Panc1 (cell line): Measurements from ENCODE around the gene NTNG2. TPM values are rescaled to one million over a fixed set of nuclear protein-coding genes. Genes with fewer than 3 reads are reported as not detected.

Experiments
- ATAC-seq: fragments of 200-7000 bp; cut with Tn5 transposase; 2 replicates; pipeline ENCODE4 v1.9.1; 2020; ENCODE audit warnings: mild to moderate bottlenecking, moderate library complexity
- BruUV-seq: library from RNA; stranded (reverse); fragments of 400-500 nt; replicated peaks from 2 replicates; lab custom pipeline; 2021; lab: Mats Ljungman, UMichigan
- CTCF ChIA-PET: fragments of 300-600 bp; sonication (Branson Sonifier 250); formaldehyde crosslinking; loops from one replicate; lab custom pipeline; 2022; ENCODE audit warnings: antibody characterized with exemption; lab: Charles Lee
- POLR2A ChIA-PET: fragments of 300-600 bp; sonication (Branson Sonifier 250); formaldehyde crosslinking; loops from one replicate; lab custom pipeline; 2022; ENCODE audit warnings: antibody characterized with exemption; lab: Charles Lee
- DNase-seq: peaks from one replicate; pipeline ENCODE4 v3.0.0-alpha.2; 2010; ENCODE audit warnings: low read depth, low spot score
- H3K27ac ChIP-seq: 2 replicates; pipeline ENCODE4 v1.5.1; 2011; ENCODE audit warnings: mild to moderate bottlenecking, low read length, inconsistent platforms
- H3K27me3 ChIP-seq: fragments of 200-500 bp; sonication (Bioruptor generic); 2 replicates; pipeline ENCODE4 v1.6.0; 2014; ENCODE audit warnings: low read length, inconsistent platforms; ENCODE audit not compliant: control insufficient read depth, insufficient read depth
- H3K36me3 ChIP-seq: fragments of 200-500 bp; sonication (Bioruptor generic); 2 replicates; pipeline ENCODE4 v1.5.1; 2014; ENCODE audit warnings: inconsistent platforms, mild to moderate bottlenecking, low read length, moderate library complexity; ENCODE audit not compliant: control insufficient read depth, insufficient read depth
- H3K4me1 ChIP-seq: 2 replicates; pipeline ENCODE4 v1.5.1; 2011; ENCODE audit warnings: inconsistent platforms, mild to moderate bottlenecking, low read length, moderate library complexity; ENCODE audit not compliant: control insufficient read depth, insufficient read depth
- H3K4me3 ChIP-seq, 2 experiments: 2 replicates each; pipeline ENCODE4 v1.5.1; 2011 to 2012; ENCODE audit warnings: low read depth in 2 of 2, low read length in 2 of 2, mild to moderate bottlenecking in 2 of 2, inconsistent platforms in 1 of 2, moderate library complexity in 1 of 2
- H3K9me3 ChIP-seq: fragments of 200-500 bp; sonication (Bioruptor generic); 2 replicates; pipeline ENCODE4 v1.5.1; 2014; ENCODE audit warnings: low read depth, mild to moderate bottlenecking, inconsistent platforms, low read length, moderate library complexity; ENCODE audit not compliant: control insufficient read depth, insufficient read depth
- POLR2AphosphoS5 ChIP-seq: IDR thresholded peaks from 2 replicates; pipeline ENCODE4 v1.6.1; 2012; ENCODE audit warnings: mild to moderate bottlenecking, low read depth, low read length, moderate library complexity
- SIN3A ChIP-seq: IDR thresholded peaks from 2 replicates; pipeline ENCODE4 v1.6.1; 2012; ENCODE audit warnings: low read depth, mild to moderate bottlenecking, low read length, moderate library complexity, borderline replicate concordance; ENCODE audit not compliant: insufficient read depth
- TCF7L2 ChIP-seq: IDR thresholded peaks from 2 replicates; pipeline ENCODE4 v1.6.1; 2011; ENCODE audit warnings: mild to moderate bottlenecking, low read depth, low read length, inconsistent platforms
- in situ Hi-C: cut with HindIII; loops from 2 replicates; pipeline ENCODE4 v1.10.0; 2016; ENCODE audit warnings: low sequenced_read_pairs, low pct_unique_long_range_greater_than_20kb
- intact Hi-C: fragments of 100-400 bp; cut with micrococcal nuclease; formaldehyde crosslinking; loops from one replicate; pipeline ENCODE4 v1.10.0; 2022; ENCODE audit not compliant: unreplicated experiment
- total RNA-seq: library from RNA; stranded (reverse); gene quantifications from one replicate; pipeline ENCODE4 v1.2.1, GENCODE V29; 2021; ENCODE audit not compliant: unreplicated experiment
- TF ChIP-seq, protein P1 (sequence below), 2 experiments: IDR thresholded peaks; 2 replicates each; pipeline ENCODE4 v1.6.1; 2011 to 2012; ENCODE audit warnings: low read depth in 2 of 2, control low read depth in 1 of 2, low read length in 1 of 2, mild to moderate bottlenecking in 1 of 2, moderate library complexity in 1 of 2; ENCODE audit not compliant: insufficient read depth in 1 of 2
- TF ChIP-seq, protein P2 (sequence below): fragments of 450-650 bp; IDR thresholded peaks from 2 replicates; pipeline ENCODE4 v1.5.1; 2017; ENCODE audit warnings: mild to moderate bottlenecking

The NTNG2 gene
- total RNA-seq, 1 experiment from 2014 or later: 5.1 TPM

DNA sequence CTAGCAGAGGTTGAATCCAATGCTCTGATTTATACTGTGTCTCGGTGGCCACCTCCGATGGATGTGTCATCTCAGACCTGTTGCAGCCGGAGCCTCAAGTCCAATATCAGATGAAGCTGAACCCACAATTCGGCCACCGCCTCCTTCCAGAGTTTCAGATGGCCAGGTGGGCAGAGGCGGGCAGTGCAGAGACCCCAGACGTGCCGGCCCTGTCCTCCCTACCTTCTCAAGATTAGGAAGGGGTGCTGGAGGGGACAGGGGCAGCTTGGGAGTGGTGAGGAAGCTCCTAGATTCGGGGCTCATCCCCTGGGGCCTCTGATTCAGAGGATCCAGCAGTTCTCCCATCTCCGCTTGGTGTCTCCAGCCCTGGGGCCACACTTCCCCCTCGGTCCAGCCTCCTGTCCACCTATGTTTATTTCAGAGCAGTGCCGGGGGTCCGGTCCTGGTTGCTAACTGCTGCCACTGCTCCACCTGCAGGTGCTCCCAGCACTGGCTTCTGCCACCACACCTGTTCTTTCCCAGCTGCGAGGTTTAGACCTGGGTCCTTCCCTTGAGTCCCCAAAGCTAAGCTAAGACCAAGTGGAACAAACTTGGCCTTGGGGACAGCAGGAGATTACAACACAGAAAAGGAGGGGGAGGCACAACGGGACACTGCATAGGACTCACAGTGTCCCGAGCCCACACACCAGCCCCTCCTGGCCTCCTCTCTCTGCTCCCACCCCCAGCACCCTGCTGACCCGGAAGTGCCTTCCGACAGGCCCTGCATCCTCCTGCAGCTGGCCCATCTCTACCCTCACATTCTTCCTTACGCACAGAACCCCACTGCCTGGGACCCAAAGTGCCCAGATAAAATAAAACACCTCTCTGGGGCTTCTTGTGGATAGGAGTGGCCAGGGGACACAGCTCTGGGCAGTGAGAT is 81.6 kb downstream of the NTNG2 start:
- no peaks in the 10 kb centered on the region for H3K36me3 ChIP-seq
- intact Hi-C loops: no loop called here
- DNase-seq (no peak), ATAC-seq (no peak)
- no TSS peak for BruUV-seq
- no peak for TF ChIP-seq SIN3A
- TF ChIP-seq, protein P1, sequence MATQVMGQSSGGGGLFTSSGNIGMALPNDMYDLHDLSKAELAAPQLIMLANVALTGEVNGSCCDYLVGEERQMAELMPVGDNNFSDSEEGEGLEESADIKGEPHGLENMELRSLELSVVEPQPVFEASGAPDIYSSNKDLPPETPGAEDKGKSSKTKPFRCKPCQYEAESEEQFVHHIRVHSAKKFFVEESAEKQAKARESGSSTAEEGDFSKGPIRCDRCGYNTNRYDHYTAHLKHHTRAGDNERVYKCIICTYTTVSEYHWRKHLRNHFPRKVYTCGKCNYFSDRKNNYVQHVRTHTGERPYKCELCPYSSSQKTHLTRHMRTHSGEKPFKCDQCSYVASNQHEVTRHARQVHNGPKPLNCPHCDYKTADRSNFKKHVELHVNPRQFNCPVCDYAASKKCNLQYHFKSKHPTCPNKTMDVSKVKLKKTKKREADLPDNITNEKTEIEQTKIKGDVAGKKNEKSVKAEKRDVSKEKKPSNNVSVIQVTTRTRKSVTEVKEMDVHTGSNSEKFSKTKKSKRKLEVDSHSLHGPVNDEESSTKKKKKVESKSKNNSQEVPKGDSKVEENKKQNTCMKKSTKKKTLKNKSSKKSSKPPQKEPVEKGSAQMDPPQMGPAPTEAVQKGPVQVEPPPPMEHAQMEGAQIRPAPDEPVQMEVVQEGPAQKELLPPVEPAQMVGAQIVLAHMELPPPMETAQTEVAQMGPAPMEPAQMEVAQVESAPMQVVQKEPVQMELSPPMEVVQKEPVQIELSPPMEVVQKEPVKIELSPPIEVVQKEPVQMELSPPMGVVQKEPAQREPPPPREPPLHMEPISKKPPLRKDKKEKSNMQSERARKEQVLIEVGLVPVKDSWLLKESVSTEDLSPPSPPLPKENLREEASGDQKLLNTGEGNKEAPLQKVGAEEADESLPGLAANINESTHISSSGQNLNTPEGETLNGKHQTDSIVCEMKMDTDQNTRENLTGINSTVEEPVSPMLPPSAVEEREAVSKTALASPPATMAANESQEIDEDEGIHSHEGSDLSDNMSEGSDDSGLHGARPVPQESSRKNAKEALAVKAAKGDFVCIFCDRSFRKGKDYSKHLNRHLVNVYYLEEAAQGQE (IDR thresholded peaks at IDR 0.05; ENCODE audit: insufficient read depth in 1 of 2, low read depth in 2 of 2, low read length in 1 of 2): no peak
- TF ChIP-seq, protein P2, sequence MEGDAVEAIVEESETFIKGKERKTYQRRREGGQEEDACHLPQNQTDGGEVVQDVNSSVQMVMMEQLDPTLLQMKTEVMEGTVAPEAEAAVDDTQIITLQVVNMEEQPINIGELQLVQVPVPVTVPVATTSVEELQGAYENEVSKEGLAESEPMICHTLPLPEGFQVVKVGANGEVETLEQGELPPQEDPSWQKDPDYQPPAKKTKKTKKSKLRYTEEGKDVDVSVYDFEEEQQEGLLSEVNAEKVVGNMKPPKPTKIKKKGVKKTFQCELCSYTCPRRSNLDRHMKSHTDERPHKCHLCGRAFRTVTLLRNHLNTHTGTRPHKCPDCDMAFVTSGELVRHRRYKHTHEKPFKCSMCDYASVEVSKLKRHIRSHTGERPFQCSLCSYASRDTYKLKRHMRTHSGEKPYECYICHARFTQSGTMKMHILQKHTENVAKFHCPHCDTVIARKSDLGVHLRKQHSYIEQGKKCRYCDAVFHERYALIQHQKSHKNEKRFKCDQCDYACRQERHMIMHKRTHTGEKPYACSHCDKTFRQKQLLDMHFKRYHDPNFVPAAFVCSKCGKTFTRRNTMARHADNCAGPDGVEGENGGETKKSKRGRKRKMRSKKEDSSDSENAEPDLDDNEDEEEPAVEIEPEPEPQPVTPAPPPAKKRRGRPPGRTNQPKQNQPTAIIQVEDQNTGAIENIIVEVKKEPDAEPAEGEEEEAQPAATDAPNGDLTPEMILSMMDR: no peak
- TF ChIP-seq POLR2AphosphoS5: no peak
- no peak for TF ChIP-seq TCF7L2
- no peak overlapping the region for H3K27ac ChIP-seq
- no peak overlapping the region for H3K4me3 ChIP-seq
- POLR2A ChIA-PET: no interaction called here
- CTCF ChIA-PET: no interaction called here
- no peaks in the 10 kb centered on the region for H3K27me3 ChIP-seq
- in situ Hi-C loops: no loop called here
- no peaks in the 10 kb centered on the region; the same call in none of the 2 replicates for H3K4me1 ChIP-seq
- no peaks in the 10 kb centered on the region for H3K9me3 ChIP-seq

DNA sequence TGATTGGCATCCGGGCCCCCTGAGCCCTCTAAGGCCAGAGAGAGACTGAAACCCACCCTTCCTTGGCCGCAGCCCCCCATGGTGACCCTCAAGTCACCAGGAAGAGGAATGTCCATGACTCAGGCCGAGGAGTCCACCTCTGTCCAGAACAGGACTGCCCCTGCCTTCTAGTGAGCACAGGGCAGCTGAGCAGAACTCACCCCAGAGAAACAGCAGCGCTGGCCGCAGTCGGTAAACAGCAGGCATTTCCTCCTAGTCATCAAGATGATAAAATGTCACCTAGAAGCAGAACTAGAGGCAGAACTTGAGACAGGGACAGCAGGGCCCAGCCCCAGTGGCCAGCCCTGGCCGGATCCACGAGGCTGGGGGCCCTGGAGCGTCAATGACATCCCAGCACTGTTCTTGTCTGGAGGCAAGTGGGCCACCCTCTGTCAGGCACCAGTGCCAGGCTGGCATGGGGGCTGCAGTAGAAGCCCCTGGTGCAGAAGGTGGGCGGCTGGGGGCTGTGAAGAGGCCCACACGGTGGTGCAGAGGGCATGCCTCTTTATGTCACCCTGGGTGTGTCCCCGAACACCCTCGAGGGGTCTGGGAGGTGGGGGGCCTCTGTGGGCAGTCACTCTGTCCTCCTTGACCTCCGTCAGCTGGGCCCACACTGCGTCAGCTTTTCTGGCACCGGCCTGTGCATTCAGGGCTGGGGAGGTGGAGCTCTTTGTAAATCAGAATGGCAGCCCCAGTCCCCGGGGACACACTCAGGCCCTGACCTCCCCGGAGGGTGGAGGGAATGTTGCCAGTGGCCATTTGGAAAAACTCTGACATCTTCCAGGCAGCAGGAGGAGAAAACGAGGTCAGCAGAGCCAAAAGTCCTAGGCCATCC is 83.0 kb downstream of the NTNG2 start:
- BruUV-seq: no TSS peak
- CTCF ChIA-PET: no interaction called here
- TF ChIP-seq SIN3A (no peak), TCF7L2 (no peak), POLR2AphosphoS5 (no peak)
- TF ChIP-seq, protein P2: no peak
- TF ChIP-seq, protein P1 (IDR thresholded peaks at IDR 0.05; ENCODE audit: insufficient read depth in 1 of 2, low read depth in 2 of 2, low read length in 1 of 2): no peak
- no peaks in the 10 kb centered on the region for H3K36me3 ChIP-seq
- ATAC-seq (no peak), DNase-seq (no peak)
- intact Hi-C loops (no loop called here), in situ Hi-C loops (no loop called here)
- no peak overlapping the region for H3K27ac ChIP-seq
- POLR2A ChIA-PET: no interaction called here
- no peaks in the 10 kb centered on the region; the same call in none of the 2 replicates for H3K4me1 ChIP-seq
- no peaks in the 10 kb centered on the region for H3K27me3 ChIP-seq
- no peaks in the 10 kb centered on the region for H3K9me3 ChIP-seq
- no peak overlapping the region for H3K4me3 ChIP-seq
